T1000 (cell line): Measurements from ENCODE around the gene MYO5A.
"Not testable (repeated sequence)": the region's sequence is repeated elsewhere in the genome, so short reads cannot be mapped to it uniquely, and the experiment has no call there.

Experiments used
- DNase-seq: peaks from one replicate; lab custom pipeline; 2025; ENCODE audit warnings: mixed read lengths; lab: John Stamatoyannopoulos, UW

MYO5A gene

DNA sequence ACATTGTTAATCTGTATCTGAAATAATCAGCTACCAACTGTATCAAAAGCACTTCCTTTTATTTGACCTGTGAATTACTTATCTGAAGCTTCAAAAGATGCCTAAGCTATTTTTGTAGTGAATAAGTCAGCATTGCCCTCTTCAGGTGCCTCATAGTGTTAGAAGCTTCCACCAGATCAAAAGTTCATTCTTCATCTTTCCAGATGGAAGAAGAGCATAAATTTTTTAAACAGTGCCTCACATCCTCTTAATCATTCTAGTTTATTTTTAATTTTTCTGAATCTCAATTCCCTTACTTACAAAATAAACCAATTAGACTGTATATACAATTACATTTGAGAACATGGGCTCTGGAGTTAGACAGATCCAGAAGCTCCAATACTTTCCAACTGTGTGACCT is 65.0 kb downstream of the MYO5A start:
- DNase-seq: no peak

DNA sequence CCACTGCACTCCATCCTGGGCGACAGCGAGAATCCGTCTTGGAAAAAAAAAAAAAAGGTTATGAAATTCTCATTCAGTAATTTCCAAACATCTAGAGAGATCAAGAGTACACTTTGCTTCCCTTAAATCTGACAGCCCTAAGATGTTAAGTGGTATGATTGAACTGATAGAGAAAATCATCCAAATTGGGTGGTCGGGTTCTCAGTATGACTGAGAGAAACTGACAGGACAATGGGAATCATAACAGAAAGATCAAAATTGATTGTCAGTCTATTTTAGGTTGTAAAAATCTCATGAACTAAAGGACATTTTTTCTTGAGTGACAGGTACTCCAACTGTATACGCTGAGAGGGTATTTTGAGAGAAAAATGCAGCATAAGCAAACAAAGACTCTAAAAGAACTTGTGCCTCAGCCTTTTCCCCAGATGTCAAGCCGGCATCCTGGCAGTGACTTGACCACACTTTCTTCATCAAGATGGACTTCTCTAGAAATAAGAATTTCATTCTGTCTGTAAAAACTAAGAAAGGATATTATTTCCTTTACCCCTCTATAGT is 65.8 kb downstream of the MYO5A start:
- no peak for DNase-seq

DNA sequence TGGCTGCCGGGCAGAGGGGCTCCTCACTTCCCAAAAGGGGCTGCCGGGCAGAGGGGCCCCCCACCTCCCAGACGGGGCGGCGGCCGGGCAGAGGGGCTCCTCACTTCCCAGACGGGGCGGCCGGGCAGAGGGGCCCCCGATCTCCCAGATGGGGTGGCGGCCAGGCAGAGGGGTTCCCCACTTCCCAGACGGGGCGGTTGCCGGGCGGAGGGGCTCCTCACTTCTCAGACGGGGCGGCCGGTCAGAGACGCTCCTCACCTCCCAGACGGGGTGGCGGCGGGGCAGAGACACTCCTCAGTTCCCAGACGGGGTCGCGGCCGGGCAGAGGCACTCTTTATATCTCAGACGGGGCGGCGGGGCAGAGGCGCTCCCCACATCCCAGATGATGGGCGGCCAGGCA is 69.0 kb downstream of the MYO5A start:
- DNase-seq: not testable (repeated sequence)

DNA sequence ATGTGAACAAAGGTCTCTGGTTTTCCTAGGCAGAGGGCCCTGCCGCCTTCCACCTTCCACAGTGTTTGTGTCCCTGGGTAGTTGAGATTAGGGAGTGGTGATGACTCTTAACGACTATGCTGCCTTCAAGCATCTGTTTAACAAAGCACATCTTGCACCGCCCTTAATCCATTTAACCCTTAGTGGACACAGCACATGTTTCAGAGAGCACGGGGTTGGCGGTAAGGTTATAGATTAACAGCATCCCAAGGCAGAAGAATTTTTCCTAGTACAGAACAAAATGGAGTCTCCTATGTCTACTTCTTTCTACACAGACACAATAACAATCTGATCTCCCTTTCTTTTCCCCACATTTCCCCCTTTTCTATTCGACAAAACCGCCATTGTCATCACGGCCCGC is 69.4 kb downstream of the MYO5A start:
- not testable (repeated sequence) for DNase-seq

DNA sequence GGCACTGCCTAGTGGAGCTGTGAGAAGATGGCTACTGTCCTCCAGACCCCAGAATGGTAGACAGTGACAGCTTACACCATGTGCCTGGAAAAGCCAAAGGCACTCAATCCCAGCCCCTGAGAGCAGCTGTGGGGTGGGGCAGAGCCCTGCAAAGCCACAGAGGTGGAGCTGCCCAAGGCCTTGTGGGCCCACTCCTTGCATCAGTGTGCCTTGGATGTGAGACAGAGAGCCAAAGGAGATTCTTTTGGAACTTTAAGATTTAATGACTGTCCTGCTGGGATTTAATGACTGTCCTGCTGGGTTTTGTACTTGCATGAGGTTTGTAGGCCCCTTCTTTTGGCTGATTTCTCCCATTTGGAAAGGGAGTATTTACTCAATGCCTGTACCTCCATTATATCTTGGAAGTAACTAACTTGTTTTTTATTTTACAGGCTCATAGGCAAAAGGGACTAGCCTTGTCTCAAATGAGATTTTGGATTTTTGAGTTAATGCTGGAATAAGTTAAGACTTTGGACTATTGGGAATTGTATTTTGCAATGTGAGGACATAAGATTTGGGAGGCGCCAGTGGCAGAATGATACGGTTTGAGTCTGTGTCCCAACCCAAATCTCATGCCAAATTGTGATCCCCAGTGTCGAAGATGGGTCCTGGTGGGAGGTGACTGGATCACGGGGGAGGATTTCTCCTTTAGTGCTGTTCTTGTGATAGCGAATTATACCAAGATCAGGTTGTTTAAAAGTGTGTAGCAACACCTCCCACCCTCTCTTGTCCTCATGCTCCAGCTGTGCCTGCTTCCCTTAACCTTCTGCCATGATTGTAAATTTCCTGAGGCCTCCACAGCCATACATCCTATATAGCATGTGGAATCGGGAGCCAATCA is 80.4 kb downstream of the MYO5A start:
- no peak for DNase-seq

DNA sequence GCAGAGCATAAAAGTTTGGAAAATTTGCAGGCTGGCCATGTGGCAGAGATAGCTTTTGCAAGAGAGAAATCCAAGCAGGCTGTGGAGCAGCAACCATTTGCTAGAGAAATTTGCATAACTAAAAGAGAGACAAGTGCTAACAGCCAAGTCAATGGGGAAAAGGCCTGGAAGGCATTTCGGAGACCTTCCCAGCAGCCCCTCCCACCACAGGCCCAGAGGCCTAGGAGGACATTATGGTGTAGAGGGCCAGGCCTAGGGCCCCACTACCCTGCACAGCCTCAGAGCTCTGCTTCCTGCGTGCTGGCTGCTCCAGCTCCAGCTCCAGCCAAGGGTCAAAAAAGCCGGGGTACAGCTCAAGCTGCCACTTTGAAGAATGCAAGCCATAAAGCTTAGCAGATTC is 82.7 kb downstream of the MYO5A start:
- DNase-seq: no peak

DNA sequence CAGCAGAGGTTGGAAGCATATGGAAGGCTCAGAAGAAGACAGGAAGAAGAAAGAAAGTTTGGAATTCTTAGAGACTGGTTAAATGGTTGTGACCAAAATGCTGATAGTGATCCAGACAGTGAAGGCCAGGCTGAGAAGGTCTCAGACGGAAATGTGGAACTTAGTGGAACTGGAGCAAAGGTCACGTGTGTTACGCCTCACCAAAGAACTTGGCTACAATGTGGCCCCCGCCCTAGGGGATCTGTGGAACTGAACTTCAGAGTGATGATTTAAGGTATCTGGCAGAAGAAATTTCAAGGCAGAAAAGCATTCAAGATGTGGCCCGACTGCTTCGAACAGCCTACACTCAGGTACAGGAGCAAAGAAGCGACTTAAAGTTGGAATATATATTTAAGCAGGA is 83.1 kb downstream of the MYO5A start:
- no peak for DNase-seq

DNA sequence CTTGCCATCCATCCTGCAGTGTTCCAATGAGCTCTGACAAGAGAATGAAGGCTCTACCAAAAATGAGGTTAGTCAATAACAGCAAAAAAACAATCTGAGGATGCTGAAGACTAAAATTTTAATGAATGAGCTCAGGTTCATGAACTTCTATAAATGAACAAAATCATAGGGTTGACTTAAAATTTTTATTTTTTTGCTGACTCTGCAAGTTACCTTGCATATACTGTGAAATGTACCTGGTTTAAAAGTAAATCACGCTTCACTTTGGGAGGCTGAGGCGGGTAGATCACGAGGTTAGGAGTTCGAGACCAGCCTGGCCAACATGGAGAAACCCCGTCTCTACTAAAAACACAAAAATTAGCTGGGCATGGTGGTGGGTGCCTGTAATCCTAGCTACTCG is 85.5 kb downstream of the MYO5A start:
- not testable (repeated sequence) for DNase-seq

DNA sequence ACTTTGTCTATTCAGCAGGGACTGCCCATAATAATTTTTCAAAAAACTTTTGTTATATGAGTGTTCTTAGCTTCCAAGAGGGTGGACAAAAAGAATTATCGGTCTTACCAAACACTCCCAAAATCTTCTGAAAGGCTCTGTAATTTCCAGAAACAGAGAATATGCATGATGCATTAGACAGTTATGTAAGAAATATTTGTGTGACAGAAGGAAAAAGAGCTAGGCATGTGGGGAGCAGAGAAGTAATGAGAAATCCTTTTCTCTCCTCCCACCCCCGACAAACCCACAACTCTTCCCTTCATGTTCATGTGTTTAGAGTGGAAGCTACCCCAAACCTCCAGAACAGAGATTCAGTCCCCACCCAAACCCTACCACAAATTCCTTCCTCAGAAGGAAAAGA is 86.8 kb downstream of the MYO5A start:
- no peak for DNase-seq

DNA sequence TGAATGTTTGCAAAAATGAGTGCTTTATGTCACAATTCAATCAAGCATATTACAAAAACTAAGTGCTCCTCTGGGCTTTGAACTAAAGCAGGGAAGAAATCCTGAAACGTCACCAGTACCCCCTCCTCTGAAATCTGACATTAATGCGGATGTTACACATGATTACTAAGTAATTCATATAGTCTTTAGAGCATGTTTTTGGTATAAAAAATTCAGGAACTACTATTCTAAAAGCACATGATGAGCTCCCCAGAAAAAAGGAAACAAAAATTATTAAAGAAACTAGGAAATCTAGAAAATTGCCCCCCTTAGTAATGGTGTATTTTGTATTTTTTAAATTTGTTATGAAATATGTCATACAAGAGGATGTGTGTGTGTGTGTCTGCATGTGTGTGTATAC is 87.7 kb downstream of the MYO5A start:
- no peak for DNase-seq

DNA sequence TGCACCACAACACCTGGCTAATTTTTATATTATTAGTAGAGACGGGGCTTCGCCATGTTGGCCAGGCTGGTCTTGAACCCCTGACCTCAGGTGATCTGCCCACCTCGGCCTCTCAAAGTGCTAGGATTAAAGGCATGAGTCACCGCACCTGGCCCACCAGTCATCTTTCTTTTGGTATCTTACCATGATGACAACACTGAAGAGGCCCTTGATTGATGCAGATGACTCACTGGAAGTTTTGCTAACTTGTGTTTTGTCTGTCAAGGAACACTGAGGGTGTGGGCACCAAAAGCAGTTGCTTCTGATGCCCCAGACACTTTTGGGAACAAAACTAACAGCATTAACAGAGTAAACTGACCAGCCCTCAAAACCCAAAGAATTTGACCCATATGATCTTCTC is 88.3 kb downstream of the MYO5A start:
- no peak for DNase-seq

DNA sequence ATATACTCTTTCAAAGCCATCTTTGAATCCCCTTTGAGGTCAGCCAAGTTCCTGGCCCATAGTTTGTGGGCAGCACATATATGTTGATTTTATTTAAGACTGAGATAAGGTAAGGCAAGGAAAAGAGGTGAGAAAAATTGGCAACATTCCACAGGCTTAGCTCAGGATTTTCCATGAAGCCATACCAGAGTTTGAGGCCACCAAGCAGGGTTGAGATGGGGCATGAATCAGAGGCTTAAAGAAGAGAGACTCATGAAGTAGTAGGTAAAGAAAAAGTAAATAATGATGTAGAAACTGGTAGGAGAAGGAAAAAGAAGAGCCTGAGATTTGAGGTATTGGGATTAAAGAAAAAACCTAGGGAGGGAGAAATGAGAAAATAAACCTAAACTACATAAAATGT is 89.2 kb downstream of the MYO5A start:
- DNase-seq: no peak

DNA sequence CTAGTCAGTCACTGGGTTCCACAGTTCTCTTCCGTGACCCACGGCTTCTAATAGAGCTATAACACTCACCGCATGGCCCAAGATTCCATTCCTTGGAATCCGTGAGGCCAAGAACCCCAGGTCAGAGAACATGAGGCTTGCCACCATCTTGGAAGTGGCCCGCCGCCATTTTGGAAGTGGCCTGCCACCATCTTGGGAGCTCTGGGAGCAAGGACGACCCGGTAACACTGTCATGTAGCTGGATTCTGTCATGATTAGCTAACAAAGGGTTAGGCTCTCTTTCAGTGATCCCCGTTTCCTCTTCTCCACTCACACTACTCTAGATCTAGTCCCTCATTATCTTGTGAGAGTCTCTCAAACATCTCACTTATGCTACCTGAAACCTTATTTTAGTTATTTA is 89.6 kb downstream of the MYO5A start:
- DNase-seq: not testable (repeated sequence)

DNA sequence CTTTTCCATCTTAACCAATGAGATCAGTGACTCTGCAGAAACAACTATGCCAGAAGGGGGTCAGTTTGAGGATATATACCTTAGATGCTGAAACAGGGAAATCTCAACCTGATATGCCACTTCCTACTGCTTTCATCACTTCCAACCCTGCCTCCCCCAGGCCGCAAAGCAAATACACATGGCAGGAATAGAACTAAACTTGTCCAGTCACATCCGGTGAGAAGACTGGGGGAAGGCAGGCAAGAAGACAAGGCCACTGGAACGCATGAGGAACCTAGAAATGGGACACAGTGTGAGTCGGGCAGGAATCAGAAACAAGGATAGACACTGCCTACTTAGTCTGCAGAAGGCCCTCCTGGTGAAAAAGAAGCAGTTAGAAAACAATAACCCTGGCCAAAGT is 90.6 kb downstream of the MYO5A start:
- no peak for DNase-seq

DNA sequence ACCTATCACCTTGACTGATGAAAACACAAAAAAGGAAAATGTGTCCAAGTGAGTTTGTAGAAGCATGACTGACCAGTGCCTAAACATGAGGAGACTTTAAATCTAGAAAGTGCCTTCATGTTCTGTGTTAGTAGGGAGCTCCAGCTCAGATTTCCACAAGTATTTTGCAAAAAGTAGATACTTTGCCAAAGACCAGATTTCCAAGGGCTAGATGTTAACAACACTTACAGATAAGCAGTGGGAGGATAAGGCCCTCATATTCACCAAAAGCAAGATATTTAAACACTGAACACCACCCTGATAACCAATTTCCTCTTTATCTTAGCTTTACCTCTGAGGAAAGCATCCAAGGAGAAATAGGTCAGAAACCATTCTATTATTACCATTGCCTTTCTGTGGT is 91.0 kb downstream of the MYO5A start:
- DNase-seq: no peak

DNA sequence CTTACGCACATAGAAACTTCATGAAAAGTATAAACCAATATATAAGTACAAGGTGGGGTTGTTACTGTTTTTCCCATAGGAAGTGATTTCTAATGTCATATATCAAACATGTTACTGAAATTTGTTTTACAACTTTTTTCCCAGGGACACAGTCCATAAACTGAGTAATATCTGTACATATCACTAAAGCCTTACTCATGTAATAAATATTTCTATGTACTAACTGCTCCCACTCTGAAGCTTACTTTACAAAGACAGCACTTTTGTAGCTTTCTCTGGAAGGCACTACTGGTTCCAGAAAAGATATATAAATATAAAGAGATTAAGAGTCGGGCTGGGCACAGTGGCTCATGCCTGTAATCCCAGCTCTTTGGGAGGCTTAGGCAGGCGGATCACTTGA is 91.7 kb downstream of the MYO5A start:
- no peak for DNase-seq

DNA sequence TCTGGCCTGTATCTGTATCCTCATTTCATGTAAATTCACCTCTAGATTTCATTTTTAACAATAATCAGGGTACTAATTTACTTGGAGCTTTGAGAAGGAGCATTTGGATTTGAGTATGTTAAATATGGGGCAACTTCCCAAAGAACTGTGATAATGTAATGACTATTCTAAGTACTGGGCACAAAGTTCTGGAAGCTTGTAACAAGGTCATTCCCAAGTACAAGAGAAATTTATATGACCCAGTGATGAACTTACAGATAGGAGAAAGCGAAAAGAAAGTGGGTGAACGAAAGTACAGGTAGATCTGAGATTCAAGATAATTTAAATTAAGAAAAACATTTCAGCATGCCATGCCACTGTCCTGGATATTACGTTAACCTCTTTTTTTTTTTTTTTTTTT is 93.8 kb downstream of the MYO5A start:
- DNase-seq: no peak

DNA sequence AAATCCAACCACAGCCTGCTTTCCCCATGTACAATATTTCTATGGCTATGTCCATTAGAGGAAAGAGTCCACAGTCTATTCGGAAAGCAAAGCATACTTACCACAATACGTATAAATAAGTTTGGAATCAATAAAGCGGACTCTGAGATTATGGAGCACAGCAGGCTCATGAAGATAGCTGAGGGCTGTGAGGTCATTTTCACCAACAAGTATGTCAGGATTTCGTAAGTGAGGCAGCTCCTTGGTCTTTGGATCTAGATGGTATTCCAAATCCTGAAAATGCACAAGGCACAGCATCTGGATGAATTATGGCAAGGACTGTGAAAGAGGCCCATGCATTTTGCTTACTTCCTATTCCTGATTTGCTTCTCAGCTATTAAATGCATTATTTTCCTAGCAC is 100.4 kb downstream of the MYO5A start:
- DNase-seq: no peak

DNA sequence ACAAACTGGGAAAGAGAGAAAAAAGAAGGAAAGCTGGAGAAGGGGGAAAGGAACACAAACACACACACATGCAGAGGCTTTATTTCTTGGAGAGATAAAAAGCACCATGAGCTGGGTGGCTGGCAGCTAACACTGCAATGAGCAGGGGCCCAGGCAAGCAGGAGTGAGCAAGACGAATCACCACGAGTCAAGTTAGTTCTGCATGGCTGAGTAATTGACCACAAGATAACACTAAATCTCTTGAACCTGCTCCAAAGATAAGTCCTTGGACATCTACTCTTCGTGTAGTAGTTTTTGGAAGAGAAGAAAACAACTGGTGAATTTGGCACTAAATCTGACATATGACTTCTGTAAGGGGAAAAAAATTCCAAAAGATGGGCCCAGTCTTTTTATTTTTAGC is 100.9 kb downstream of the MYO5A start:
- DNase-seq: no peak

DNA sequence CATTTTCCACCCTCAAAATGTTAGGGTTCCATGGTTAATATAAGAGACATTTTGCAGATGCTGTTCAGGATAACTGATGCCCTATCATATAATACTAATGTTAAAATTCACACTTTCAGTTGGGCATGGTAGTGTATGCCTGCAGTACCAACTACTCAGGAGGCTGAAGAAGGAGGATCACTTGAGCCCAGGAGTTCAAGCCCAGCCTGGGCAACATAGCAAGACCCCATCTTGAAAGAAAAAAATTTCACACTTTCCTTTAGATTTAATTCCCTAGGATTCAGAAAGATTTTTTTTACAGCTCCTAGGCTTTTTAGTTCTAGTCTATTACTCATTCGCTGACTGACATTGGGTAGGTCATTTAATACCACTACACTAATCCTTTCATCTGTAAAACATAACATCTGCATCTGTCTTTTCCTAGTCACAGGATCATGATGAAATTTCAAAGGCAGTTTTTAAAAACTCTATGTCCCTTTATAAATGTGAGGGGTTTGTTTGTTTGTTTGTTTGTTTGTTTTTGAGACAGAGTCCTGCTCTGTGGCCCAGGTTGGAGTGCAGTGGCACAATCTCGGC is 103.7 kb downstream of the MYO5A start:
- no peak for DNase-seq

DNA sequence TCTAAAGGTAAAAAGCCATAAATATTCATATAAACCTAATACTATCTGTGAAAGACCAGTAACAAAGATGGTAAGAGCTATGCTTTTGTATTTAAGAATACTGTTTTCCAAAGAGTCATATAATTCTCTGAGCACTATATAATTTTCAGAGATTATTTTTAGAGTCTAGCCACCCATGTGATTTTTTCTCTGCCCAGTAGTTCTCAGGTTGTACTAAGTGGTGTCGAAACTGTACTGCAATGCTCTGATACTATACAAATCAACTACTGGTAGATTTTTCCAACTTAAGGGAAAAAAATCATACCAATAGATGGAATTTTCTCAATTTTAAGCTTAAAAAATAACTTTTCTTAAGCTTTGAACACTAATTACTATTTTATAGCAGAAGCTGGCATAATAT is 104.8 kb downstream of the MYO5A start:
- no peak for DNase-seq

DNA sequence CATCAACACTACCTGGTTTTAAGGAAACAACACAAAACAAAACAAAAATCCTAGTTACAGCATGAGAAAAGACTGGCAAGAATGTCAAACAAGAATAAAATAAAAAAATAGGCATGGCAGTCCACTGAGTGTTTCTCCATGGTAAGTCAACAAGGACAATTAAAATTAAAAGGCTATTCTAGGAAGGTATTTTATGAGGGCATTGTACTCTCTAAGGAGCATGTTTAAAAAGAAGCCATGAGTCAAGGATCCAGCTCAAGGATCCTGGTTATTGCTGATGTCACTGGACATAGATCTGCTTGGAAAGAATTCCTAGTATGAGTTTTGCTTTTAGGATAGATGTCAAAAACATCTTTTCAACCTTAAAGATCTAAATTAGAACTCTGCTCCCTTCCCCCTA is 106.7 kb downstream of the MYO5A start:
- no peak for DNase-seq

DNA sequence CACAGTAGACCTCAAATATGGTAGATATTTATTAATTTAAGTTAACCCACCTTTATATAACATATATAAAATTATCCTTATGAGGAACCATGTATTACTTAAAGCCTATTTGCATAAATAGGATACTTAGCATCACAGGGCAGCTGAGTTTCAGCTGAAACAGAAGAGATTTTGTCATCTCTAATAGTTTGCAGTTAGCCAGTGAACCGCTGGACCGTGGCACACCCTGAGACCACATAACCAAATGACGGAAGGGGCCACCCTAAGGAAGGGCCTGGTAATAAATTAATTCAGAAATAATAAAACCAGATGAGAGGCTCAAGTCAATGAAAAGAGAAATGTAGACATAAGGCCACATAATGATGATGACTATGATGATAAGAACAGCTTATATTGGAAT is 107.7 kb downstream of the MYO5A start:
- DNase-seq: no peak

DNA sequence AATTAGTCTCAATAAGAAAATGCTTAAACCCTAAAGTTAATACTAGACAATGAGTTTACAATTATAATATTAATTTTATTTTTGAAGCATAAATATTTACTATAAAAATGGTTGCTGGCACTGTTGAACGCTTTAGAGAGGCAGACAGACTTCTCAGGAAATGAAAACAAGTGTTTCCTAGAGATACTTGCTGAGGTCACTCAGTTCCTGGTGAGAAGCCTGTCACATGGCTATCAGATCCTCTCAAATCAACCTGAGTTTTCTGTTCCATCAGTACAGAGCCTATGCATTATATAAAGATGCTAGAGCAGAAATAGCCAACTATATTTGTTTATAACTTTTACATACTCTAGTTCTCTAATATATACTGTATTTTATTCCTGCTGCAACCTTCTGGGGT is 109.2 kb downstream of the MYO5A start:
- DNase-seq: no peak
